EH (cell line): Measurements from ENCODE around the gene STAMBPL1.
"Not testable (repeated sequence)": the region's sequence is repeated elsewhere in the genome, so short reads cannot be mapped to it uniquely, and the experiment has no call there.

Experiments
- DNase-seq: peaks from one replicate; pipeline ENCODE4 v3.0.0-alpha.2; 2015; ENCODE audit warnings: low read depth

The STAMBPL1 gene

GRCh38 chr10:88920986-88921593 lies 41.0 kb downstream of the STAMBPL1 start:
- DNase-seq, result peak; percentile 68

GRCh38 chr10:88922041-88922440 lies 42.0 kb downstream of the STAMBPL1 start:
- no peak for DNase-seq

- DNase-seq, result peak; percentile 57
These were observed 43.5 kb downstream of the STAMBPL1 start for GRCh38 chr10:88923520-88923919.

- peak; percentile 86 for DNase-seq
These were observed 46.7 kb downstream of the STAMBPL1 start for GRCh38 chr10:88926566-88927415.

- DNase-seq, result no peak
These were observed 47.3 kb downstream of the STAMBPL1 start for GRCh38 chr10:88927416-88927690.

- DNase-seq, result no peak
These were observed 48.2 kb downstream of the STAMBPL1 start for GRCh38 chr10:88928254-88928653.

- DNase-seq, result peak; percentile 37
These were observed 51.5 kb downstream of the STAMBPL1 start for GRCh38 chr10:88931548-88931947.

GRCh38 chr10:88932029-88932428 lies 52.0 kb downstream of the STAMBPL1 start:
- DNase-seq, result not testable (repeated sequence)

GRCh38 chr10:88932539-88933256 lies 52.7 kb downstream of the STAMBPL1 start:
- peak; percentile 94 for DNase-seq

GRCh38 chr10:88933564-88933963 lies 53.5 kb downstream of the STAMBPL1 start:
- DNase-seq, result peak; percentile 55

- DNase-seq, result peak; percentile 80
These were observed 55.0 kb downstream of the STAMBPL1 start for GRCh38 chr10:88934900-88935672.

- DNase-seq, result no peak
These were observed 56.6 kb downstream of the STAMBPL1 start for GRCh38 chr10:88936656-88937055.

GRCh38 chr10:88938039-88938438 lies 58.0 kb downstream of the STAMBPL1 start:
- no peak for DNase-seq

- DNase-seq, result no peak
These were observed 58.9 kb downstream of the STAMBPL1 start for GRCh38 chr10:88938938-88939337.

- no peak for DNase-seq
These were observed 61.0 kb downstream of the STAMBPL1 start for GRCh38 chr10:88941026-88941425.

GRCh38 chr10:88943778-88944177 lies 63.7 kb downstream of the STAMBPL1 start:
- DNase-seq, result no peak

- no peak for DNase-seq
These were observed 64.8 kb downstream of the STAMBPL1 start for GRCh38 chr10:88944813-88945212.

- no peak for DNase-seq
These were observed 66.2 kb downstream of the STAMBPL1 start for GRCh38 chr10:88946200-88946599.

GRCh38 chr10:88946965-88947590 lies 67.0 kb downstream of the STAMBPL1 start:
- no peak for DNase-seq

GRCh38 chr10:88949051-88949450 lies 69.0 kb downstream of the STAMBPL1 start:
- no peak for DNase-seq

GRCh38 chr10:88949912-88950837 lies 70.1 kb downstream of the STAMBPL1 start:
- peak; percentile 43 for DNase-seq
